Measurements from ENCODE around the gene ZC3H10.

ZC3H10 gene

DNA sequence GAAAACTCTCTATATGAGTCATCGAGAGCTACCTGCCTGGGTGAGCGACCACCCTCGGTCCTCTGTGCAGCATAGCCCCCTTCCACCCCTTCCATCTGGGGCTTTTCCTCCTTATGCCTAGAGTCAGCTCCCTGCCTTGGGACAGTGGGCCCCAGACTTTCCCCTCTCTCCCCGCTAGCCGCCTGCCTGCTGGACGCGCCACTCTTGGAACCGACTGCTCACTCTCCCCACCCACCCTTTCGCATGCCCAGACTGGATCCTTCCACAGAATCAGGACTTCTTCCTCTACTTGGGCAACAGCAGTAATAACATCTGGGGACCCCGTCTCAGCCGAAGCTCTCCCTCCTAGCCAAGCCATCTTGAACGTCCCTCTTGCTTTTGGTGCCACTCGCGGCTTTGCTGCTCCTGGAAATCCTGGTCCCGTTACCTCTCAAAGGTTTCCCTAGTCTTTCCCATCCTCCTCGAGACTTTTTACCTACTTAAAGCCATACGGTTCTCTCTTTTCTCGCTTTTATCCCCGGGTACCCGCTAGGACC, 10.7 kb downstream of the ZC3H10 start:
- TF ChIP-seq GATA3 (IDR thresholded peaks at IDR 0.05; ENCODE audit: low read depth, low read length) (no peak), GATA2 (IDR thresholded peaks at IDR 0.05; ENCODE audit: low read depth, low read length) (no peak)

DNA sequence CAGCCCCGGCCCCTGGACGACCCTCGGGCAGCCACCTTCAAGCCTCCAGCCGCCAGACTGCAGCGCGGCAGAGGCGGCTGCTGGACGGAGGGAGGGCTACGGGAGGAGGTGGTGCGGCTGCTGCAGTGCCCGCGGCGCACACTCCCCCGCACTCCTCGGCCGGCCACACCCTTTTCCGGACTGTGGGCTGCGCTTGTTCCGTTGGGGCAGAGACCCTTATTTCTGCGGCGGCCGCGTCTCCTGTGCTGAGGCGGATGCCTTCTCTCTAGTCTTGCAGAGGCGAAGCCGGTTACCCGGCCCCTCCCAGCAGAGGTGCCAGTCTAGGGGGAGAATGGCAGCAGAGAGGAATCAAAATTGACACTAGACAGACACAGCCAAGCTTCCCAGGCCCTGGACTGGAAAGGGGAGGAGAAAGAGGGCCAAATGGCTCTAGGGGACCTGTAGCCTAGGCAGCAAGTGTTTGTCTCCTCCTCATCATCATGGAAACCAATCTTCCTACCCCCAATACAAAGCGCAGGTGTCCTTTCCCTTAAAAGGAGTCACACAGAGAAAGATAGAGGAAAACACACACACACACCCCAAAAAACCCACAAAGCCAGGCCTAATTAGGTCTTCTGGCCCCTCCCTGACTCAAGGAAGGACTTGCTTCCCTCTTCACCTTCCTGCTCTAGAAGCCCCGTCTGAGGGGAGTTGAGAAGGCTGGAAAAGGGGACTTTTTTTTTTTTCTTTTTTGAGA, 11.3 kb downstream of the ZC3H10 start:
- TF ChIP-seq GATA2 (IDR thresholded peaks at IDR 0.05; ENCODE audit: low read depth, low read length) (no peak), GATA3 (IDR thresholded peaks at IDR 0.05; ENCODE audit: low read depth, low read length) (no peak)

DNA sequence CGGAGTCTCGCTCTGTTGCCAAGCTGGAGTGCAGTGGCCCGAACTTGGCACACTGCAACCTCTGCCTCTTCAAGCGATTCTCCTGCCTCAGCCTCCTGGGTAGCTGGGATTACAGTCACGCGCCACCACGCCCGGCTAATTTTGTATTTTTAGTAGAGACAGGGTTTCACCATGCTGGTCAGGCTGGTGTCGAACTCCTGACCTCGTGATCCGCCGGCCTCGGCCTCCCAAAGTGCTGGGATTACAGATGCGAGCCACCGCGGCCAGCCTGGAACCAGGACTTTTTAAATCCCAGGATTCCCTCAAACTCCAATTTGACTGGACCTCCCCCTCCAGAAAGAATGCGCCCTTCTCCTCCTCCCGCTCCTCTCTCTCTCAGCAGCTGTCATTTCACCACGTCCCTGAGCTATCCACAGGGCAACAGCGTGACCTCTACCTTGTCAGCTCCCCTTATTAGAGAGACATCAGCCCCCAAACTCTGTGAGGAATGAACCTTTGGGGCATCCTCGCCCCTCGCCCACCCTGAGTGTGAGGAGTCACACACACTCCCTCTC, 12.0 kb downstream of the ZC3H10 start:
- TF ChIP-seq GATA2 (IDR thresholded peaks at IDR 0.05; ENCODE audit: low read depth, low read length) (no peak), GATA3 (IDR thresholded peaks at IDR 0.05; ENCODE audit: low read depth, low read length) (no peak)

DNA sequence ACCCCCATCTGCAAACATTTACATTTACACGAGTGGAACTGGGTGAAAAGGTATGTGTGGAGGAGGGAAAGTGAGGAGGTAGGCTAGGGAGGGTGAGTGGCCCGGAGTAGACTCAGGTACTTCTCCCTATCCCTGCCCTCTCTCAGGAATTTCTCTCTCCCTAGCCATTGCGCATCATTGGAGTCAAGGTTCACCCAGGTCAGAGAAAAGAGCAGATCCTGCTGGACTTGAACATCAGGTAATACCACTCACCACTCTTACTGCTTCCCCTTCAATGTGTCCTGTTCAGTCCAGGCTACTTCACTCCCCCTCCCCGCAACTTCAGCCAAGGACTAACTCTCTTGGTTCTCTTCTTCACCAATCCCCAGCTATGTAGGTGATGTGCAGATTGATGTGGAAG, 12.8 kb downstream of the ZC3H10 start:
- TF ChIP-seq GATA3 (IDR thresholded peaks at IDR 0.05; ENCODE audit: low read depth, low read length) (no peak), GATA2 (IDR thresholded peaks at IDR 0.05; ENCODE audit: low read depth, low read length) (no peak)

DNA sequence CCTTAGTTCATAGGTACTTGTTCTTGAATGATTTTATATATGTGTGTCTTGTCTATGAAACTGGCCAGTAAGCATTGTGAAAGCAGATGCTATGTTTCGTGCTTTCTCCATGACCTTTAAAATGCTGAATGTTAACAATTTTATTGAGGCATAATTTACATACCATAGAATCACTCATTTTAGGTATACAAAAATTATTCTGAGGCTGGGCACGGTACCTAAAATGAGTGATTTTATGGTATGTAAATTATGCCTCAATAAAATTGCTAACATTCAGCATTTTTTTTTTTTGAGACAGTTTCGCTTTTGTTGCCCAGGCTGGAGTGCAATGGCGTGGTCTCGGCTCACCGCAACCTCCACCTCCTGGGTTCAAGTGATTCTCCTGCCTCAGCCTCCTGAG, 16.8 kb downstream of the ZC3H10 start:
- TF ChIP-seq GATA3 (IDR thresholded peaks at IDR 0.05; ENCODE audit: low read depth, low read length) (no peak), GATA2 (IDR thresholded peaks at IDR 0.05; ENCODE audit: low read depth, low read length) (no peak)

DNA sequence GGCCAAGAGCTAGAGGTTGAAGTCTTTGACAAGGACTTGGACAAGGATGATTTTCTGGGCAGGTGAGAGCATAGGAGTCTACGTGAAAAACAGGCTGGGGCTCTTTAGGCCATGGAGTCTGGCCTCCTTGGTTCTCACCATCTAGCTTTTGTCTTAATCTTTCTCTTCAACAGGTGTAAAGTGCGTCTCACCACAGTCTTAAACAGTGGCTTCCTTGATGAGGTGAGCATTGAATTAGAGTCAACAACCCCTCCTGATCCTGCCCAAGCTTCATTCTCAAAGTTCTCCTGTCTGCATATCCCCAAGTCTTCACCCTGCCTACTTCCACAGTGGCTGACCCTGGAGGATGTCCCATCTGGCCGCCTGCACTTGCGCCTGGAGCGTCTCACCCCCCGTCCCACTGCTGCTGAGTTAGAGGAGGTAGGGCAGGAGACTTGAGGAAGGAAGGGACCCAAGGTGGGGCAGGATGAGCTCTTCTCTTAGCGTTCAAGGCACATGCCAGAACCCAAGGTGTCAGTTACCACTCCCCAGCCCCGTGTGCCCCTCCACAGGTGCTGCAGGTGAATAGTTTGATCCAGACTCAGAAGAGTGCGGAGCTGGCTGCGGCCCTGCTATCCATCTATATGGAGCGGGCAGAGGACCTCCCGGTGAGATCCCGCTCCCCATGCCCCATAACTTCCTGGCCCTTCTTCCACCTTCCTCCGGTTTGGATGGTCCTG, 19.9 kb downstream of the ZC3H10 start:
- TF ChIP-seq GATA2 (IDR thresholded peaks at IDR 0.05; ENCODE audit: low read depth, low read length) (no peak), GATA3 (IDR thresholded peaks at IDR 0.05; ENCODE audit: low read depth, low read length) (no peak)

DNA sequence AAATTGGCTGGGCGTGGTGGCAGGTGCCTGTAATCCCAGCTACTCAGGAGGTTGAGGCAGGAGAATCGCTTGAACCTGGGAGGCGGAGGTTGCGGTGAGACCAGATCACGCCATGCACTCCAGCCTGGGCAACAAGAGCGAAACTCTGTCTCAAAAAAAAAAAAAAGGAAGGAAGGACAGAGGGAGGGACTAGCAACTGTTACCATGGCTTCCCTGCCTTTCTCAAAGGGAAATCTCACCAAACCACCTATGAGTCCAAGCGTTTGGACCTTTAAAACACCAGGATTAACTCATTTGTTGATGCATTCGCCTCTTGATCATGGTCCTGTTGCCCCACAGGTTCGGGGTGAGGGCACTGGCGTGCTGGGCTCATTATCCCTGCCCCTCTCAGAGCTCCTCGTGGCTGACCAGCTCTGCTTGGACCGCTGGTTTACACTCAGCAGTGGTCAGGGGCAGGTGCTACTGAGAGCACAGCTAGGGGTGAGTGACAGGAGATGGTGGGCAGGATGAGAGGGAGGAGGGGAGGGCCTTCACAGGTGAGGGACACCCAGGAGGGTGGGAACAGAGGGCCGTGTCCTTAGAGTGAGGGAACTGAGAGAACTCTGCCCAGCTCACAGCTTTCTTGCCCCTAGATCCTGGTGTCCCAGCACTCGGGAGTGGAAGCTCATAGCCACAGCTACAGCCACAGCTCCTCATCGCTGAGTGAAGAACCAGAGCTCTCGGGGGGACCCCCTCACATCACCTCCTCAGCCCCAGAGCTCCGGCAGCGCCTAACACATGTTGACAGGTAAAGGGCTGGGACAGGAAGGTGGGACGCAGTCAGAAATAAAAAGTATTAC, 24.1 kb downstream of the ZC3H10 start:
- no peak for TF ChIP-seq GATA2 (IDR thresholded peaks at IDR 0.05; ENCODE audit: low read depth, low read length)
- TF ChIP-seq GATA3 (IDR thresholded peaks at IDR 0.05; ENCODE audit: low read depth, low read length): no peak

DNA sequence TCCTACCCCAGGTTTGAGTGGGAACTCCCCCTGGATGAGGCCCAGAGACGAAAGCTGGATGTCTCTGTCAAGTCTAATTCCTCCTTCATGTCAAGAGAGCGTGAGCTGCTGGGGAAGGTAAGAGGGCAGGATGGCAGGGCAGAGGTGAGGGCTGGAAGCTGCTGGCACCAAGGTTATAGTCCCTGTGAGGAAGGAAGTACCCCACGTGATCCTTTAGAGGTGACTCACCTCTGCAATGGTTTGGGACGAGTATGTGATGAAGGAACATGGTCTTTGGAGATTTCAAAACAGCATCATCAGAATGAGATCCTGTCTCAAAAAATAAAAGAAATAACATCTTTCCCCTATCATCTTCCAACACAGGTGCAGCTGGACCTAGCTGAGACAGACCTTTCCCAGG, 25.2 kb downstream of the ZC3H10 start:
- TF ChIP-seq GATA2 (IDR thresholded peaks at IDR 0.05; ENCODE audit: low read depth, low read length): no peak
- no peak for TF ChIP-seq GATA3 (IDR thresholded peaks at IDR 0.05; ENCODE audit: low read depth, low read length)

DNA sequence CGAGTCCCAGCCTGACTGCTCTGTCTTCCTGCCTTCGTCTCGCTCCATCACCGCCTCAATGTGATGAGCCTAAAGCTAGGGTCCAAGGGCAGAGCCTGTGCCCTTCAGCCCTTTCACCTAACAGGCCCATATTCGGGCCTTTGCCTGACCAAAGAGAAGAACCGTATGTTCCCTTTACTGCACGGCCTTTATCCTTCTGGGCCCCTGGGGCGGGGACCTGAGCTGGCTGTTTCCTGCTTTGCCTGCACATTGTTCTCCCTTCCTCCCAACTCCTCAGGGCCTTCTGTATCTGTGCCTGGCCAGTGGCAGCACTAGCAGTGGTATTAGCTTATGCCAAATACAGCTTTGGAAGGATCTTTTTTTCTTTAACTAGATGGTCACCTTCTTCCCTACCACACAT, 25.8 kb downstream of the ZC3H10 start:
- TF ChIP-seq GATA2 (IDR thresholded peaks at IDR 0.05; ENCODE audit: low read depth, low read length) (no peak), GATA3 (IDR thresholded peaks at IDR 0.05; ENCODE audit: low read depth, low read length) (no peak)

DNA sequence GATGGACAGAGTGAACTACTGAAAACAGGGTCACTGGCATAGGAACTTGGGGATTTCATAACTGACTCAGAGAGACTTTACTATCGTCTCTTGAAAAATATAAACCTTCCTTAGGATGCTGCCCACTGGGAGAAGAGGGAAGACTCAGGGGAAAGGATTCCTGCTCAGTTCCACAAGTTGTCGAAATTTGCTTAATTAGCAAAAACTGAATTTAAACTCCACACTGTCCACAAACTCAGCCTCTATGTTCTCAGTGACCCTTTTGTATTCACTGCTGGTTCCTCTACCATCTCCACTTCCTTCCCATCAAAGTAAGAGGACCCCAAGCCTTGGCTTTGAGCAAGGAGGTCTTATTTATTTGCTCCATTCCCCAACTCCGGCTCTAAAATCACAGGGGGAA, 27.2 kb downstream of the ZC3H10 start:
- no peak for TF ChIP-seq GATA3 (IDR thresholded peaks at IDR 0.05; ENCODE audit: low read depth, low read length)
- TF ChIP-seq GATA2 (IDR thresholded peaks at IDR 0.05; ENCODE audit: low read depth, low read length): no peak

DNA sequence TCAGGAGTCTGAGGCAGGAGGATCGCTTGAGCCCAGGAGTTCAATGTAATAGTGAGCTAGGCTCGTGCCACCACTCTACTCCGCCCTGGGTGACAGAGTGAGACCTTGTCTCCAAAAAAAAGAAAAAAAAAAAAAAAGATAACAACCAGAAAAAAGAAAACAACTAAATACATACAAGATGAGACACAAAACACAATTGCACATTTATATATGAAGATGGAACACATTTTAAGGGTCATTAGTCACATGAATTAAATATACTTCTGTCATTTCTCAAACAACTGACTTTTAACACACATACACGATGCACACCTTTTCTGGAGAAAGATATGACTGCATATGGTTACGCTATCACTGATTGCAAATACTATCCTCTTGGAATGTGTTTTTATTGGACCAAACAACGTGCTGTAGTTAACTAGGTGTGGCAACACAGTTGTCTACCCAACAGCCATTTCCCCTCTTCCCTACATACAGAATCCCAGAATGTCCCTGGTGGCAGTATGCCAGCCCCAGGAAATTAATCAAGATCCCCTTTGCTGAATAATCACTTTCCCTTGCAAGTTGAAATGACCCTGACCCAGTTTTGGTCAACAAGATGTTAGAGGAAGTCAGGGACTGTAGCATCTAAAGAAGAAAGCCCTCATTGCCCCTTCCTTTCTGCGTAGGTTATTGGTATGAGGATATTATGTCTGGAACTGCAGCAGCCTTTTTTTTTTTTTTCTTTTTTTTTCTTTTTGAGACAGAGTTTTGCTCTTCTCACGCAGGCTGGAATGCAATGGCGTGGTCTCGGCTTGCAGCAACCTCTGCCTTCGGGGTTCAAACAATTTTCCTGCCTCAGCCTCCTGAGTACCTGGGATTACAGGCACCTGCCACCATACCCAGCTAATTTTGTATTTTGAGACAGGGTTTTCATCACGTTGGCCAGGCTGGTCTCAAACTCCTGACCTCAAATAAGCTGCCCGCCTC, 28.7 kb downstream of the ZC3H10 start:
- TF ChIP-seq GATA2 (IDR thresholded peaks at IDR 0.05; ENCODE audit: low read depth, low read length): no peak
- no peak for TF ChIP-seq GATA3 (IDR thresholded peaks at IDR 0.05; ENCODE audit: low read depth, low read length)

DNA sequence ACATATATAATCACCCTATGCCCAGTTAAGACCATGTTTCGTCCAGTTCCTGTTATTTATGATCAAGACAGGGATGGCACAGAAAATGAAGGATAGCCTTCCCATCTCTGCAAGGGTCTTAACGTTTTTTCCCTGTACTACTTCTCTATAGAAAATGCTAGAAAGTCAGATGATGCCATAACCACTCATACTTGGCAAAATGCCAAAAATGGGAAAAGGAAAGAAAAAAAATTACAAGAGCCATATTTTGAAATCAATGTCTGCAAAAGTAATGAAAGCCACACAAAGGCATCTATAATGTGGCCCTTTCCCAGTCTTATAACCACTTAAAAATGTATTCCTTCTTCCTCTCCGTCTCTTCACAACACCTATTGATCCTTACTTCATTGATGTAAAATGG, 32.5 kb downstream of the ZC3H10 start:
- TF ChIP-seq GATA2 (IDR thresholded peaks at IDR 0.05; ENCODE audit: low read depth, low read length) (no peak), GATA3 (IDR thresholded peaks at IDR 0.05; ENCODE audit: low read depth, low read length) (no peak)

DNA sequence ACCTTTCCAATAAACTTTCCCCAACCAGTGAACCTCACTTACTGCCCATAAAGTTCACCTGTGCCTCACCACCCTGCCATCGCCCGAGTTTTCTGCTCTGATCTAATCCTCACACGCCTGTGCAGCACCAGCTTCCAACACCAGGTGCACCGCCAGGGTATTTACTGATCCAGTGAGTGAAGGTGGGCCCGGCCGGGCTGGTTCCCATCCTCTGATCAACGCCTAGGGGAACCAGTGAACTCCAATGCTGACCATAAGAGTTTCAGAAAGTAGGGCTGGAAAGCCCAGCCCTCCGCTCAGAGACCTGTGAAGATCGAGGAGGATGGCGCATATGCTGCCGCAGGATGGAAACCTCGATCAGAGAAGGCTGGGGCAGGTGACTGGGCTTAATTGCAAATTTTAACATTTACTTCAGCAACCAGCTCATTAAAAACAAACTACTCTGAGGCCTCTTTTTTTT, 33.6 kb downstream of the ZC3H10 start:
- TF ChIP-seq GATA3 (IDR thresholded peaks at IDR 0.05; ENCODE audit: low read depth, low read length): no peak
- no peak for TF ChIP-seq GATA2 (IDR thresholded peaks at IDR 0.05; ENCODE audit: low read depth, low read length)
